Measurements from ENCODE around the gene AVL9.
"Not testable (repeated sequence)": the region's sequence is repeated elsewhere in the genome, so short reads cannot be mapped to it uniquely, and the experiment has no call there.

AVL9 gene

GRCh38 chr7:32633446-32633845 lies 138.2 kb downstream of the AVL9 start:
- DNase-seq (ENCODE audit: low spot score in 2 of 2); H3K9me3 ChIP-seq; in situ Hi-C loops (cut with MboI; ENCODE audit: low sequenced_read_pairs); H3K4me3 ChIP-seq; H3K27me3 ChIP-seq (ENCODE audit: low read depth); H3K4me1 ChIP-seq; H3K36me3 ChIP-seq (replicated peaks): not testable (repeated sequence)

DNA sequence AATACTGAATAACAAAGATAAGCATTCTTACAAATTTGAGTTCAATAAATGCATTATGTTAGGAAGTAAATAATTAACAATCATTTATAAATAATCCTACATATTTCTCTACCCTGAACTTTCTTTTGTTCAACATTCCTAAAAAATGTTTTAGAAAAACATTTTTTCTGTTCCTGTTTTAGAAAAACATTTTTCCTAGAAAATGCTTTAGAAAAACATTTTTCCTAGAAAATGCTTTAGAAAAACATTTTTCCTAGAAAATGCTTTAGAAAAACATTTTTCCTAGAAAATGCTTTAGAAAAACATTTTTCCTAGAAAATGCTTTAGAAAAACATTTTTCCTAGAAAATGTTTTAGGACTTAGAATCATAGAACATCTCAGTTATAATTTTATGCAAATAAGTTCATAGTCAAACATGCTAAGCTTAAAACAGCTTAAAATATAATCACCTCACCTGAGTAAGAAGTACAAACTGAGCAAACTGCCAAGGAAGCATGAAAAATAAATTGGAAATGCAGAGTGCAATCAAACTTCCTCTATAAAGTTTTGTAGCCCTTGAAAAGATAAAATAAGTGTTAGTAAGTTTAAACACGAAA lies 139.6 kb downstream of the AVL9 start:
- H3K36me3 ChIP-seq (replicated peaks); H3K9me3 ChIP-seq; in situ Hi-C loops (cut with MboI; ENCODE audit: low sequenced_read_pairs); DNase-seq (ENCODE audit: low spot score in 2 of 2); H3K4me3 ChIP-seq; H3K27me3 ChIP-seq (ENCODE audit: low read depth); H3K4me1 ChIP-seq: not testable (repeated sequence)

- H3K4me3 ChIP-seq; DNase-seq (ENCODE audit: low spot score in 2 of 2); H3K36me3 ChIP-seq (replicated peaks); H3K27me3 ChIP-seq (ENCODE audit: low read depth); H3K4me1 ChIP-seq; H3K9me3 ChIP-seq; in situ Hi-C loops (cut with MboI; ENCODE audit: low sequenced_read_pairs): not testable (repeated sequence)
Observed at GRCh38 chr7:32636725-32637462, 141.6 kb downstream of the AVL9 start.

DNA sequence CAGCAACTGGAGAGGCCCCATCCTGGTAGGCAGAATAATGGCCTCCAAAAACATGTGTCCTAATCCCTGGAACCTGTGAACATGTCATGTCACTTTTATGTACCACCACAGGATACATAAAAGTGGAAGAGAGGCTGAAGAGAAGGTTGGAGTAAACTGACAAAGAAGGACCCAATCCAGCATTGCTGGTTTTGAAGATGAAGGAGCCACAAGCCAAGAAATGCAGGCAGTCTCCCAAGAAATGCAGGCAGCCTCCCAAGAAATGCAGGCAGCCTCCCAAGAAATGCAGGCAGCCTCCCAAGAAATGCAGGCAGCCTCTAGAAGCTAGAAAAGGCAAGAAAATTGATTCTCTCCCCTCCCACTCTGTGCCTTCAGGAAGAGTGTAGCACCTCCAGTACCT lies 142.3 kb downstream of the AVL9 start:
- H3K36me3 ChIP-seq (replicated peaks); H3K4me1 ChIP-seq; H3K4me3 ChIP-seq; DNase-seq (ENCODE audit: low spot score in 2 of 2); H3K9me3 ChIP-seq; H3K27me3 ChIP-seq (ENCODE audit: low read depth); in situ Hi-C loops (cut with MboI; ENCODE audit: low sequenced_read_pairs): not testable (repeated sequence)
